ENCODE measurements around the gene SNAP47. TPM values are rescaled to one million over a fixed set of nuclear protein-coding genes. Genes with fewer than 3 reads are reported as not detected.

The SNAP47 gene
- total and polyA plus RNA-seq, 2 donors (not counting 3 experiments of a cell fraction or from before 2014, with no cell fraction given), result 24.0 to 32.7 TPM

DNA sequence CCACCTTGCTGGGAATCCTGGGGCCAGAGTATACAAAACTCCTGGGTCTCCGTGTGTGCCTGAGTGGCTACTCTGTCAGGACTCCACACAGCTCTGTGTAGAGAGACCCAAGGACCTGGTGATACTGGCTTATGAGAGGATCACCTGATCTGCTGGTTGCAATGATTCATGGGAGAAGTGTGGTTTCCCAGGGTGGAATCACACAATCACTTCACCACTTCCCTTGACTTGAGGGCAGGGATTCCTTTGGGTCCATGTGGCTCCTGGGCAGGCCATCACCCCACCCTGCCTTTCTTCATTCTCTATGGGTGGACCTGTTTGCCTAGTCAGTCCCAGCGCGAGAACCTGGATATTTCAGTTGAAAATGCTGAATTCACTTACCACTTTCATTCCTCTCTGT, 93.6 kb downstream of the SNAP47 start:
- no peaks in the 10 kb centered on the region for H3K4me1 ChIP-seq (ENCODE audit: control insufficient read depth, extremely low read depth, insufficient read depth, low read length)
- H3K9me1 ChIP-seq (replicated peaks; ENCODE audit: control insufficient read depth, extremely low read depth, insufficient read depth, low read length), result no peaks in the 10 kb centered on the region
- no peaks in the 10 kb centered on the region for H3K9me3 ChIP-seq (replicated peaks; ENCODE audit: control insufficient read depth, insufficient read depth, low read length)
- FAIRE-seq (no peak), DNase-seq (ENCODE audit: low read depth, low spot score) (no peak)
- no peak overlapping the region for H3K27ac ChIP-seq (ENCODE audit: insufficient read depth, low read depth, low read length)
- ChIA-PET CTCF (no interaction called here), POLR2A (no interaction called here)
- BruUV-seq (replicated peaks), result no TSS peak
- no peak overlapping the region for H3K4me2 ChIP-seq (ENCODE audit: insufficient read depth, low read length)
- no peaks in the 10 kb centered on the region for H4K20me1 ChIP-seq (replicated peaks; ENCODE audit: control insufficient read depth, extremely low read depth, insufficient read depth, low read length)
- H3K27me3 ChIP-seq (ENCODE audit: control insufficient read depth in 2 of 2, insufficient read depth in 2 of 2, low read length in 2 of 2), result no peaks in the 10 kb centered on the region
- no peaks in the 10 kb centered on the region for H3K79me2 ChIP-seq (ENCODE audit: control insufficient read depth, insufficient read depth, low read length)
- intact Hi-C loops (cut with micrococcal nuclease) (no loop called here), dilution Hi-C loops (cut with MboI; ENCODE audit: extremely low pct_ligation_motif_present, low sequenced_read_pairs) (no loop called here)
- TF ChIP-seq, protein P1, sequence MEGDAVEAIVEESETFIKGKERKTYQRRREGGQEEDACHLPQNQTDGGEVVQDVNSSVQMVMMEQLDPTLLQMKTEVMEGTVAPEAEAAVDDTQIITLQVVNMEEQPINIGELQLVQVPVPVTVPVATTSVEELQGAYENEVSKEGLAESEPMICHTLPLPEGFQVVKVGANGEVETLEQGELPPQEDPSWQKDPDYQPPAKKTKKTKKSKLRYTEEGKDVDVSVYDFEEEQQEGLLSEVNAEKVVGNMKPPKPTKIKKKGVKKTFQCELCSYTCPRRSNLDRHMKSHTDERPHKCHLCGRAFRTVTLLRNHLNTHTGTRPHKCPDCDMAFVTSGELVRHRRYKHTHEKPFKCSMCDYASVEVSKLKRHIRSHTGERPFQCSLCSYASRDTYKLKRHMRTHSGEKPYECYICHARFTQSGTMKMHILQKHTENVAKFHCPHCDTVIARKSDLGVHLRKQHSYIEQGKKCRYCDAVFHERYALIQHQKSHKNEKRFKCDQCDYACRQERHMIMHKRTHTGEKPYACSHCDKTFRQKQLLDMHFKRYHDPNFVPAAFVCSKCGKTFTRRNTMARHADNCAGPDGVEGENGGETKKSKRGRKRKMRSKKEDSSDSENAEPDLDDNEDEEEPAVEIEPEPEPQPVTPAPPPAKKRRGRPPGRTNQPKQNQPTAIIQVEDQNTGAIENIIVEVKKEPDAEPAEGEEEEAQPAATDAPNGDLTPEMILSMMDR (IDR thresholded peaks at IDR 0.05; ENCODE audit: extremely low read depth in 1 of 2, insufficient read depth in 1 of 2, low read depth in 1 of 2, low read length in 2 of 2), result no peak
- TF ChIP-seq JUN (IDR thresholded peaks at IDR 0.05; ENCODE audit: borderline replicate concordance, insufficient read depth, insufficient read length, low read depth), result no peak
- no peak for TF ChIP-seq POLR2AphosphoS5 (IDR thresholded peaks at IDR 0.05; ENCODE audit: insufficient read depth, low read depth, low read length)
- no peak for TF ChIP-seq POLR2A (IDR thresholded peaks at IDR 0.05; ENCODE audit: low read depth, low read length)
- TF ChIP-seq EZH2 (IDR thresholded peaks at IDR 0.05; ENCODE audit: borderline replicate concordance, low read depth, low read length, severe bottlenecking), result no peak
- TF ChIP-seq MYC (IDR thresholded peaks at IDR 0.05; ENCODE audit: low read depth, low read length), result no peak
- TF ChIP-seq GATA2 (IDR thresholded peaks at IDR 0.05; ENCODE audit: insufficient read depth, insufficient read length, low read depth, low read length), result no peak
- TF ChIP-seq, protein P2, sequence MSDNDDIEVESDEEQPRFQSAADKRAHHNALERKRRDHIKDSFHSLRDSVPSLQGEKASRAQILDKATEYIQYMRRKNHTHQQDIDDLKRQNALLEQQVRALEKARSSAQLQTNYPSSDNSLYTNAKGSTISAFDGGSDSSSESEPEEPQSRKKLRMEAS (IDR thresholded peaks at IDR 0.05; ENCODE audit: insufficient read depth, insufficient read length), result no peak
- TF ChIP-seq FOS (IDR thresholded peaks at IDR 0.05; ENCODE audit: borderline replicate concordance, insufficient read depth, low read length), result no peak
- no peaks in the 10 kb centered on the region for H3K36me3 ChIP-seq (ENCODE audit: control insufficient read depth in 2 of 2, extremely low read depth in 1 of 2, insufficient read depth in 2 of 2, low read length in 2 of 2)
- H3K9ac ChIP-seq (replicated peaks; ENCODE audit: extremely low read depth, insufficient read depth, low read length), result no peak overlapping the region
- H2AFZ ChIP-seq (ENCODE audit: low read depth, low read length), result no peak overlapping the region
- H3K4me3 ChIP-seq (replicated peaks in 1 of 3; ENCODE audit: insufficient read depth in 1 of 3, low read depth in 1 of 3, low read length in 3 of 3), result no peak overlapping the region

Other genes with a start within 250 kb of the SNAP47 start
- gene ZNF678, start 171.9 kb upstream of the SNAP47 start, total RNA-seq, result 7.5 and 7.7 TPM in 2 replicates
- gene ZNF678, start 171.9 kb upstream of the SNAP47 start, polyA plus RNA-seq, result 2.0 and 2.1 TPM in 2 replicates
- 15.2 and 17.3 TPM in 2 replicates for gene JMJD4, start 133 bp upstream of the SNAP47 start, total RNA-seq
- gene JMJD4, start 133 bp upstream of the SNAP47 start, polyA plus RNA-seq, result 31.2 and 39.3 TPM in 2 replicates
- gene PRSS38, start 80.2 kb downstream of the SNAP47 start, total RNA-seq, result not detected in 2 replicates
- gene PRSS38, start 80.2 kb downstream of the SNAP47 start, polyA plus RNA-seq, result not detected in 2 replicates
- gene WNT9A, start 212.5 kb downstream of the SNAP47 start, total RNA-seq, result 4.1 and 5.4 TPM in 2 replicates
- gene WNT9A, start 212.5 kb downstream of the SNAP47 start, polyA plus RNA-seq, result 5.9 and 6.2 TPM in 2 replicates

All from endothelial cell of umbilical vein (primary cell).